ENCODE measurements around the gene C16orf95.

GRCh38 chr16:87329436-87330256, 12.5 kb upstream of the C16orf95 start:
- TF ChIP-seq CTCF (conservative IDR thresholded peaks at IDR 0.05; ENCODE audit: low read depth, low read length) = no peak
- TF ChIP-seq EZH2 (IDR thresholded peaks at IDR 0.05; ENCODE audit: borderline replicate concordance, low read depth, low read length, poor library complexity, severe bottlenecking) = no peak

Measured in A673 (cell line).